Naive thymus-derived CD4-positive, alpha-beta T cell (primary cell): ENCODE results near the gene EPHB1. TPM values are rescaled to one million over a fixed set of nuclear protein-coding genes. Genes with fewer than 3 reads are reported as not detected.

Source experiments
- ATAC-seq: fragments of 150-1000 bp; cut with Tn5 transposase; 2 replicates; pipeline ENCODE4 v1.10.0; 2021; ENCODE audit warnings: mild to moderate bottlenecking, moderate library complexity
- CTCF ChIA-PET: fragments of 350-600 bp; sonication (Branson Sonifier 250); formaldehyde crosslinking; loops from one replicate; lab custom pipeline; 2021; ENCODE audit warnings: antibody characterized with exemption; lab: Charles Lee
- POLR2A ChIA-PET: fragments of 350-600 bp; sonication (Branson Sonifier 250); formaldehyde crosslinking; loops from one replicate; lab custom pipeline; 2021; ENCODE audit warnings: antibody characterized with exemption, inconsistent platforms; lab: Charles Lee
- DNase-seq, 9 donors: peaks; one replicate each; pipeline versions ENCODE4 v3.0.0 to v3.0.0-alpha.2; 2020 to 2022; ENCODE audit warnings: mixed read lengths in 1 of 9
- H3K27ac ChIP-seq: one replicate; pipeline ENCODE4 v1.7.0; 2013; ENCODE audit warnings: mild to moderate bottlenecking, low read depth, low read length, moderate library complexity
- H3K27me3 ChIP-seq, 2 donors: one replicate each; pipeline ENCODE4 v1.7.0; 2013; ENCODE audit warnings: low read length in 2 of 2, mild to moderate bottlenecking in 2 of 2, moderate library complexity in 2 of 2; ENCODE audit not compliant: control insufficient read depth in 2 of 2, insufficient read depth in 2 of 2
- H3K36me3 ChIP-seq, 3 experiments: 1 replicate in 2 of 3; 2 replicates in 1 of 3; pipeline ENCODE4 v1.7.0; 2013; ENCODE audit warnings: low read length in 3 of 3, mild to moderate bottlenecking in 3 of 3, moderate library complexity in 1 of 3; ENCODE audit not compliant: insufficient read depth in 3 of 3, control insufficient read depth in 2 of 3
- H3K4me1 ChIP-seq, 2 donors: one replicate each; pipeline ENCODE4 v1.7.0; 2013; ENCODE audit warnings: low read length in 2 of 2, mild to moderate bottlenecking in 2 of 2, moderate library complexity in 1 of 2; ENCODE audit not compliant: control insufficient read depth in 2 of 2, insufficient read depth in 2 of 2
- H3K4me3 ChIP-seq: 2 replicates; pipeline ENCODE4 v1.7.0; 2013; ENCODE audit warnings: mild to moderate bottlenecking, low read length
- H3K9me3 ChIP-seq, 3 experiments: 1 replicate in 2 of 3; 2 replicates in 1 of 3; pipeline ENCODE4 v1.7.0; 2013; ENCODE audit warnings: low read length in 3 of 3; ENCODE audit not compliant: control insufficient read depth in 2 of 3
- H3K27ac Mint-ChIP-seq, 9 donors: one replicate each; pipeline ENCODE4 v1.8.0; 2020 to 2022; ENCODE audit warnings: mixed read lengths in 9 of 9, mild to moderate bottlenecking in 8 of 9, moderate library complexity in 5 of 9, inconsistent platforms in 2 of 9
- H3K27me3 Mint-ChIP-seq, 5 donors: one replicate each; pipeline ENCODE4 v1.8.0; 2021 to 2022; ENCODE audit warnings: mixed read lengths in 5 of 5, mild to moderate bottlenecking in 1 of 5
- H3K36me3 Mint-ChIP-seq, 5 donors: one replicate each; pipeline ENCODE4 v1.8.0; 2020 to 2022; ENCODE audit warnings: mixed read lengths in 5 of 5, mild to moderate bottlenecking in 3 of 5, inconsistent platforms in 1 of 5
- H3K4me1 Mint-ChIP-seq, 7 donors: one replicate each; pipeline ENCODE4 v1.8.0; 2020 to 2022; ENCODE audit warnings: mixed read lengths in 7 of 7, mild to moderate bottlenecking in 3 of 7, inconsistent platforms in 1 of 7
- H3K4me3 Mint-ChIP-seq, 10 donors: one replicate each; pipeline ENCODE4 v1.8.0; 2020 to 2022; ENCODE audit warnings: mild to moderate bottlenecking in 10 of 10, mixed read lengths in 10 of 10, moderate library complexity in 6 of 10, inconsistent platforms in 2 of 10
- H3K9me3 Mint-ChIP-seq, 11 donors: one replicate each; pipeline ENCODE4 v1.8.0; 2020 to 2022; ENCODE audit warnings: mixed read lengths in 11 of 11, mild to moderate bottlenecking in 4 of 11, inconsistent platforms in 1 of 11, moderate library complexity in 1 of 11
- intact Hi-C, 2 donors: fragments of 100-400 bp; cut with micrococcal nuclease; formaldehyde crosslinking; loops; one replicate each; pipeline ENCODE4 v1.15.1; 2023
- polyA plus RNA-seq, 2 donors: library from polyadenylated mRNA; unstranded; fragments of 300-500 nt; fragmentation: Illumina TruSeq; gene quantifications; one replicate each; pipeline ENCODE4 v1.2.3, GENCODE V29; 2021
- total RNA-seq, 6 experiments: library from RNA in 5 of 6; stranded (reverse) in 5 of 6; gene quantifications; 1 replicate in 5 of 6; 2 replicates in 1 of 6; pipeline ENCODE4 v1.2.3 and lab custom pipeline; 2021 to 2026

Gene EPHB1
- total and polyA plus RNA-seq, 7 experiments from 2014 or later = 1.6 to 2.2 (median 1.8) TPM; not detected in 4

- no peak overlapping the region for H3K27ac Mint-ChIP-seq
- Histone ChIP-seq H3K9me3 (no peaks in the 10 kb centered on the region), H3K4me1 (no peaks in the 10 kb centered on the region), H3K4me3 (no peak overlapping the region), H3K27ac (no peak overlapping the region), H3K36me3 (no peaks in the 10 kb centered on the region), H3K27me3 (no peaks in the 10 kb centered on the region)
- POLR2A ChIA-PET = no interaction called here
- intact Hi-C loops = no loop called here
- peaks cover 0 to 7% (median 0%) of the 10 kb centered on the region in 5 donors for H3K27me3 Mint-ChIP-seq
- CTCF ChIA-PET = interaction anchor here (0.6 kb wide), 1 partner anchor 24 kb away, joined by 5 read pairs; no protein-coding TSS in a partner anchor
- no peak for DNase-seq
- ATAC-seq = no peak
- no peaks in the 10 kb centered on the region for H3K36me3 Mint-ChIP-seq
- peaks cover 0 to 2% (median 0%) of the 10 kb centered on the region in 7 donors for H3K4me1 Mint-ChIP-seq
- no peak overlapping the region for H3K4me3 Mint-ChIP-seq
- H3K9me3 Mint-ChIP-seq = peaks cover 0 to 6% (median 2%) of the 10 kb centered on the region in 11 donors
Observed at GRCh38 chr3:135271177-135272025, 476.3 kb downstream of the EPHB1 start.

- Histone ChIP-seq H3K9me3 (no peaks in the 10 kb centered on the region), H3K36me3 (no peaks in the 10 kb centered on the region), H3K4me1 (no peaks in the 10 kb centered on the region), H3K27ac (no peak overlapping the region), H3K27me3 (no peaks in the 10 kb centered on the region), H3K4me3 (no peak overlapping the region)
- Mint-ChIP-seq H3K27me3 (peaks cover 0 to 7% (median 0%) of the 10 kb centered on the region in 5 donors), H3K9me3 (peaks cover 0 to 5% (median under 1%) of the 10 kb centered on the region in 11 donors), H3K4me1 (peaks cover 0 to 2% (median 0%) of the 10 kb centered on the region in 7 donors), H3K36me3 (no peaks in the 10 kb centered on the region), H3K27ac (no peak overlapping the region), H3K4me3 (no peak overlapping the region)
- CTCF ChIA-PET = interaction anchor here (0.6 kb wide), 1 partner anchor 24 kb away, joined by 5 read pairs; no protein-coding TSS in a partner anchor
- intact Hi-C loops = no loop called here
- no peak for ATAC-seq
- DNase-seq = no peak
- POLR2A ChIA-PET = no interaction called here
Observed at GRCh38 chr3:135272026-135272669, 477.1 kb downstream of the EPHB1 start.

GRCh38 chr3:135292162-135292561, 497.1 kb downstream of the EPHB1 start:
- no peaks in the 10 kb centered on the region for H3K9me3 ChIP-seq
- Mint-ChIP-seq H3K9me3 (peaks cover 0 to 11% (median 6%) of the 10 kb centered on the region in 11 donors), H3K36me3 (no peaks in the 10 kb centered on the region), H3K4me3 (no peak overlapping the region), H3K27me3 (no peaks in the 10 kb centered on the region), H3K27ac (no peak overlapping the region), H3K4me1 (no peaks in the 10 kb centered on the region)
- intact Hi-C loops = no loop called here
- POLR2A ChIA-PET = no interaction called here
- H3K4me1 ChIP-seq = no peaks in the 10 kb centered on the region
- no peak overlapping the region for H3K4me3 ChIP-seq
- CTCF ChIA-PET = no interaction called here
- no peak for DNase-seq
- no peaks in the 10 kb centered on the region for H3K36me3 ChIP-seq
- H3K27me3 ChIP-seq = no peaks in the 10 kb centered on the region
- ATAC-seq = no peak
- no peak overlapping the region for H3K27ac ChIP-seq

- H3K4me3 Mint-ChIP-seq = no peak overlapping the region
- no peak overlapping the region for H3K27ac Mint-ChIP-seq
- no peaks in the 10 kb centered on the region for H3K4me1 ChIP-seq
- no peak for ATAC-seq
- H3K27ac ChIP-seq = no peak overlapping the region
- no peaks in the 10 kb centered on the region for H3K9me3 ChIP-seq
- POLR2A ChIA-PET = no interaction called here
- H3K9me3 Mint-ChIP-seq = peaks cover 0 to 12% (median 6%) of the 10 kb centered on the region in 11 donors
- H3K27me3 ChIP-seq = no peaks in the 10 kb centered on the region
- peaks cover 0 to 4% (median 0%) of the 10 kb centered on the region in 5 donors for H3K36me3 Mint-ChIP-seq
- no peak overlapping the region for H3K4me3 ChIP-seq
- H3K36me3 ChIP-seq = no peaks in the 10 kb centered on the region
- intact Hi-C loops = no loop called here
- H3K27me3 Mint-ChIP-seq = peaks cover 0 to 13% (median 0%) of the 10 kb centered on the region in 5 donors
- H3K4me1 Mint-ChIP-seq = no peaks in the 10 kb centered on the region
- no peak for DNase-seq
- CTCF ChIA-PET = no interaction called here
Observed at GRCh38 chr3:135301670-135302069, 506.6 kb downstream of the EPHB1 start.

- Histone ChIP-seq H3K36me3 (no peaks in the 10 kb centered on the region), H3K9me3 (no peaks in the 10 kb centered on the region), H3K27ac (no peak overlapping the region), H3K27me3 (no peaks in the 10 kb centered on the region), H3K4me1 (no peaks in the 10 kb centered on the region), H3K4me3 (no peak overlapping the region)
- ATAC-seq (no peak), DNase-seq (no peak)
- no peak overlapping the region for H3K4me3 Mint-ChIP-seq
- peaks cover 0 to 4% (median 0%) of the 10 kb centered on the region in 5 donors for H3K36me3 Mint-ChIP-seq
- ChIA-PET CTCF (no interaction called here), POLR2A (no interaction called here)
- H3K27me3 Mint-ChIP-seq = peaks cover 0 to 13% (median 0%) of the 10 kb centered on the region in 5 donors
- no peak overlapping the region for H3K27ac Mint-ChIP-seq
- intact Hi-C loops = no loop called here
- H3K4me1 Mint-ChIP-seq = no peaks in the 10 kb centered on the region
- peaks cover 0 to 12% (median 5%) of the 10 kb centered on the region in 11 donors for H3K9me3 Mint-ChIP-seq
Observed at GRCh38 chr3:135304378-135304777, 509.3 kb downstream of the EPHB1 start.
